Ovary (tissue), 3 donors: ENCODE results near the gene GRHPR.

Experiments used
- CTCF ChIP-seq, 3 donors: fragments of 450-650 bp in 2 of 3; fragments of 200-600 bp in 1 of 3; IDR thresholded peaks; one replicate each; pipeline versions ENCODE4 v1.5.1 to v1.8.0; 2016 to 2022; ENCODE audit warnings: antibody characterized with exemption in 3 of 3, mild to moderate bottlenecking in 1 of 3
- POLR2A ChIP-seq: fragments of 450-650 bp; IDR thresholded peaks from one replicate; pipeline ENCODE4 v1.6.1; 2017; ENCODE audit warnings: antibody characterized with exemption, mild to moderate bottlenecking, moderate library complexity
- donor health status: DM: no; HTN: no; CAD: no.

- TF ChIP-seq POLR2A (no peak), CTCF (IDR thresholded peaks at IDR 0.05) (no peak)
Measured at GRCh38 chr9:37455884-37456647, 33.6 kb downstream of the GRHPR start.
